Measurements from ENCODE around the gene ZNF576. TPM values are rescaled to one million over a fixed set of nuclear protein-coding genes. Genes with fewer than 3 reads are reported as not detected.
A peak's percentile ranks its signal among the peaks of the same experiment; 100 is the strongest.
"Not testable (repeated sequence)": the region's sequence is repeated elsewhere in the genome, so short reads cannot be mapped to it uniquely, and the experiment has no call there.

The ZNF576 gene
- total RNA-seq, 2 donors from 2014 or later: 19.5 to 22.3 TPM

DNA sequence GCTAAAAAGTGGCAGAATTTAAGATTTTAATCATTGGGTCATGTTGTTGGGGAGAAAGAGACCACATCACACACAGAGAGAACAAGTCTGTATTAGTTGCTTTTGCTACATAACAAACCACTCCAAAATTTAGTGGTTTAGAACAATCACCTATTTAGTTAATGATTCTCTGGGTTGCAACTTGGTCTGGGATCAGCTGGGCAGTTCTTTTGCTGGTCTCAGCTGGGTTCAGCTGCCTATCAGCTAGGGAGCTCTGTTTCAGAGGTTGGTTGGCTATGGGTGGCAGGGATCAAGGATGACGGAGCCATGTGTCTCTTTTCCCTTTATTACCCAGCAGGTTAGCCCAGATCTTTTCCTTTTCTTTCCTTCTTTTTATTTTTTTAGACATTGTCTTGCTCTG lies 11.9 kb upstream of the ZNF576 start:
- H3K4me3 Mint-ChIP-seq: no peak overlapping the region
- H3K27ac Mint-ChIP-seq: peak overlapping the region; percentile 73 to 86
- H3K36me3 Mint-ChIP-seq: peaks cover 7% of the 10 kb centered on the region
- peaks cover 15 to 28% of the 10 kb centered on the region in 2 donors for H3K4me1 Mint-ChIP-seq (ENCODE audit: low read depth in 2 of 2)
- H3K27me3 Mint-ChIP-seq: no peaks in the 10 kb centered on the region
- DNase-seq (ENCODE audit: low spot score) (no peak), ATAC-seq (no peak)
- H3K9me3 Mint-ChIP-seq: no peaks in the 10 kb centered on the region

DNA sequence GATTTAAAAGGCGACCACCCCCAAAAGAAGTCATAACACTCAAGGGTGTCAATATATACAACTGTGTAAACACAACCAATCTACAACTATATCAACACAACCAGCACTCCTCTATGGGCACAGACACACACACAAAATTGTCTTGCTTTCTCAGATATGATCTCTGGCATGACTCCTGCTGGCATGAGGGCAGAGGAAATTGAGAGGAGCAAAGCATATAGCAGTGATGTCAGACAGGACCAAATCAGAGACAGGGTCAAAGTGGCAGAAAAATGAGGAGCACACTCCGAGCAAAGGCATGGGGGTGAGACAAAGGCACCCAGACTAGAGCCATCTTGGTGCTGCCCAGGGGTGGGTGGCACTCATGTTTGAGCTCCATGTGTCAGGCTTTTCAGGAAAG lies 10.0 kb upstream of the ZNF576 start:
- ATAC-seq (no peak), DNase-seq (ENCODE audit: low spot score) (no peak)
- Mint-ChIP-seq H3K4me3 (no peak overlapping the region), H3K27me3 (no peaks in the 10 kb centered on the region), H3K36me3 (peaks cover 7% of the 10 kb centered on the region), H3K9me3 (no peaks in the 10 kb centered on the region), H3K27ac (no peak overlapping the region), H3K4me1 (ENCODE audit: low read depth in 2 of 2) (peaks cover 10 to 29% of the 10 kb centered on the region in 2 donors)

DNA sequence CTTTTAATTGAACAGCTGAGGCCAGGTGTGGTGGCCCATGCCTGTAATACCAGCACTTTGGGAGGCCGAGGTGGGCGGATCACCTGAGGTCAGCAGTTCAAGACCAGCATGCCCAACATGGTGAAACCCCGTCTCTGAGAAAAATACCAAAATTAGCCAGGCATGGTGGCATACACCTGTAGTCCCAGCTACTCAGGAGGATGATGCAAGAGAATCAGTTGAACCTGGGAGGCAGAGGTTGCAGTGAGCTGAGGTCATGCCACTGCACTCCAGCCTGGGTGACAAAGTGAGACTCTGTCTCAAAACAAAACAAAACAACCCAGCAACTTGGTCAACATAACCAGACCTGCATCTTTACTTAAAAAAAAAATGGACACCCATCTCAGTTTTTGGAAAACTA lies 9.4 kb upstream of the ZNF576 start:
- DNase-seq (ENCODE audit: low spot score); H3K27ac Mint-ChIP-seq; H3K4me3 Mint-ChIP-seq; H3K9me3 Mint-ChIP-seq; H3K36me3 Mint-ChIP-seq; H3K27me3 Mint-ChIP-seq; ATAC-seq: not testable (repeated sequence)
- H3K4me1 Mint-ChIP-seq (ENCODE audit: low read depth in 2 of 2): peaks cover 10 to 28% of the 10 kb centered on the region in 2 donors

DNA sequence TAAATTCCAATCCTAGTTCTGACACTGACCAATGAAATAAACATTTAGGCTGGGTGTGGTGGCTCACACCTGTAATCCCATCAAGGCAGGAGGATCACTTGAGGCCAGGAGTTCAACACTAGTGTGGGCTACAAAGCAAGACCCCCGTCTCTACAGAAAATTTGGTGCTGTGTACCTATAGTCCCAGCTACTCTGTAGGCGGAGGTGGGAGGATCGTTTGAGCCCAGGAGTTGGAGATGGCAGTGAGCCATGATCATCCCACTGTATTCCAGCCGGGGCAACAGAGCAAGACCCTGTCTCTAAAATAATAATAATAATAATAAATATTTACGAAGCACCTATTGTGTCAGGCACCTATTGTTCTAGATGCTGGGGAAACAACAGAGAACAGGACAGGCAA lies 7.1 kb upstream of the ZNF576 start:
- Mint-ChIP-seq H3K9me3 (no peaks in the 10 kb centered on the region), H3K27ac (peak overlapping the region; percentile 46 to 50), H3K36me3 (peaks cover 17% of the 10 kb centered on the region), H3K27me3 (no peaks in the 10 kb centered on the region), H3K4me3 (no peak overlapping the region), H3K4me1 (ENCODE audit: low read depth in 2 of 2) (peaks cover 18 to 37% of the 10 kb centered on the region in 2 donors)
- DNase-seq (ENCODE audit: low spot score): no peak
- ATAC-seq: no peak

DNA sequence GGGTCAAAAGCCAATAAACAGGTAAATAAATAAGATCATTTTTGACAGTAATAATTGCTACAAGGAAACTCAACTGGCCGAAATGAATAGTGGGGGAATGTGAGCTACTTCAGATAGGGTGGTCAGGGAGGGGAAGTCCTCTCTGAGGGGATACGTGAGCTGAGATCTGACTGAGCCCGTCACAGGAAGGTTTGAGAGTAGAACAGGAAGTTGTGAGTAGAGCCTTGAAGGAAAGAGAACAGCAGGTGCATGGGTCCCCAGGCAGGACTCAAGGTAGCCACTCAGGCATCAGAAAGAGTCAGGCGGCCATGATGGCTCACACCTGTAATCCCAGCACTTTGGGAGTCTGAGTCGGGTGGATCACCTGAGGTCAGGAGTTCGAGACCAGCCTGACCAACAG lies 6.7 kb upstream of the ZNF576 start:
- ATAC-seq: no peak
- Mint-ChIP-seq H3K27me3 (no peaks in the 10 kb centered on the region), H3K27ac (peak overlapping the region; percentile 46 to 50), H3K9me3 (no peaks in the 10 kb centered on the region), H3K4me3 (no peak overlapping the region), H3K36me3 (peaks cover 17% of the 10 kb centered on the region), H3K4me1 (ENCODE audit: low read depth in 2 of 2) (peaks cover 16 to 35% of the 10 kb centered on the region in 2 donors)
- DNase-seq (ENCODE audit: low spot score): no peak

DNA sequence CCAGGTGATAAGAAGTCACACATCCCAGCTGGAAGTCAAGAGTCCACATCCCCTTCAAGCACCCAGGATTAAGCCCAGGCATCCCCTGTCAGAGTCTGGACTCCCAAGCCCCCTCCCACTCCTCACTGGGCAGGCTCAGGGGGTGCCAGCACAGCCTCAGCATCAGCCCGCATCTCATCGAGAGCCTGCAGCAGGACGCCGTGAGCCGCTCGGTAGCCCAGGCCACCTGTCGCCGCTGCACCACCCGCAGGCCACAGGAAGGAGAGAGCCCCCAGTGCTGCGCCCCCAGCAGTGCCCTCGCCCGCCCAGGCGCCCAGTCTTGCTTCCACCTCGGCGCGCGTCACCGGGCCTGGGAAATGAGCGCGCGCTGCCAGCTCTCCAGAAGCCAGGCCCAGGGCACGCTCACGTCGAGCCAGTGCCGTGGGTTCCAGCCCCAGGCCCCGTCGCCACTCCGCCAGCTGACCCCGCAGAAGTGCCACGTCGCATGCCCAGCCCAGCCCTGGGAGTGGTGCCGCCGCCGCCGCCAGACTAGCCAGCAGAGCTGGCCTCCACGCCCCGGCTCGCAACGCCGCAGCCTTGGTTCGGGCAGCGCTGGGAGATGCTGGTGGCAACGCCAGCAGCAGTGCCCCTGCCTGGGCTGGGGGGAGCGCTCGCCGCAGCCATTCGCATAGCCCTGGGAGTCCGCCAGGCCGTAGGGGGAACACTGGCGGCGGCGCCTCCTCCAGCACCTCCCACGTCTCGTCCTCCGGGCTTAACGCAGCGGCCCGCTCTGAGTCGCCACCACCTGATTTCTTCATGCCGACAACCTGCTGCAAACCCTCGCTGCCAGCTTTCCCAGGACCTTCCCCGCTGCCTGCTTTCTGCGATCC lies 4.3 kb upstream of the ZNF576 start:
- ATAC-seq (no peak), DNase-seq (ENCODE audit: low spot score) (no peak)
- Mint-ChIP-seq H3K27me3 (no peaks in the 10 kb centered on the region), H3K36me3 (peaks cover 10% of the 10 kb centered on the region), H3K9me3 (no peaks in the 10 kb centered on the region), H3K4me3 (no peak overlapping the region), H3K27ac (no peak overlapping the region), H3K4me1 (ENCODE audit: low read depth in 2 of 2) (peaks cover 31 to 37% of the 10 kb centered on the region in 2 donors)

DNA sequence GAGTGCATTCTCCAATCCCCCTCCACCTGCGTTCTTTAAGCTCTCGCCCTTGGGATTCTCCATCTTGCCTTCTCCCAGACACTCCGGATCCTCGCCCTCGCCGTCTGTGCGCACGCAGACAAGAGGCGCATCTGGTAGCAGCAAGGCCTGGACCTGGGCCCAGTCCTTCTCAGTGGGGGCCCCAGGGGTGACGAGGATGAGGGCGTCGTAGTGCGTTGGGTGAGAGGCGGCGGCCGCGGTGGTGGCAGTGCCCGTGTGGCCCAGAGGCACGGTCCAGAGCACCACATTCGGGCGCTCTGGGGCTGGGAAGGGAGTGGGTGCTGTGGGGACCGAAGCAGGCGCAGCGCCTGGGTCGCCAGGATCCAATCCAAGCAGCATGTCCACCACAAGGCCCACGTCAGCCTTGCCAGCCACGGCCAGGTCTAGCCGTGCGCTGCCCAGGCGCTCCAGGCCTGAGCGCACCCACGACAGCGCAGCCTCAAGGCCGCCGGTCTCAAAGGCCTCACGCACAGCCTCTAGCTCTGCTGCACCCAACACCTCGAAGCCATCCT lies 3.5 kb upstream of the ZNF576 start:
- Mint-ChIP-seq H3K4me3 (peak overlapping the region; percentile 86), H3K27me3 (no peaks in the 10 kb centered on the region), H3K27ac (peak overlapping the region in 1 of 2 donors; percentile 88), H3K9me3 (no peaks in the 10 kb centered on the region), H3K4me1 (ENCODE audit: low read depth in 2 of 2) (peaks cover 38 to 44% of the 10 kb centered on the region in 2 donors), H3K36me3 (peaks cover 10% of the 10 kb centered on the region)
- DNase-seq (ENCODE audit: low spot score) (no peak), ATAC-seq (no peak)

DNA sequence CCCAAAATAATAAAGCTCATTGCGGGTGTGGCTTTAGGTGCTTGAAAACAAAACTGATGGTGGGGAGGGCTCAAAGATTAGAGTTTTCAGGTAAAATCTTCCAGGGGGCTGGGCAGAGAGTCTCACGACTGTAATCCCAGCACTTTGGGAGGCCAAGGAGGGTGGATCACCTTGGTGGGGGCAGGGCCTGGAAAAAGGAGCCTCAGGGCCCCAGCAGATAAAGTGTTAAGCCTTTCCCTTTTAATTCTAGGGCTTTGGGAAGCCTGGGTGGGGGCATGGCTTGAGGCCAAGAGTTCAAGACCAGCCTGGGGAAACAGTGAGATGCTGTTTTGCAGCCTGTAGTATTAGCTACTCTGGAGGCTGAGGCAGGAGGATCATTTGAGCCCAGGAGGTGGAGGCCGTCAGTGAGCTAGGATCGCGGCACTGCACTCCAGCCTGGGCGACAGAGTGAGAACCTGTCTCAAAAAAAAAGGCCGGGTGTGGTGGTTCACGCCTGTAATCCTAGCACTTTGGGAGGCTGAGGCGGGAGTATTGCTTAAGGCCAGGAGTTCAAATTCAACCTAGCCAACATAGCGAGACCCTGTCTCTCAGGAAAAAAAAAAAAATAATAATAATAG lies 2.2 kb upstream of the ZNF576 start:
- H3K9me3 Mint-ChIP-seq: no peaks in the 10 kb centered on the region
- ATAC-seq: no peak
- H3K4me3 Mint-ChIP-seq: peak overlapping the region; percentile 99
- peaks cover 45 to 46% of the 10 kb centered on the region in 2 donors for H3K4me1 Mint-ChIP-seq (ENCODE audit: low read depth in 2 of 2)
- H3K27me3 Mint-ChIP-seq: no peaks in the 10 kb centered on the region
- peak overlapping the region; percentile 55 to 88 for H3K27ac Mint-ChIP-seq
- DNase-seq (ENCODE audit: low spot score): no peak
- H3K36me3 Mint-ChIP-seq: peaks cover 10% of the 10 kb centered on the region

DNA sequence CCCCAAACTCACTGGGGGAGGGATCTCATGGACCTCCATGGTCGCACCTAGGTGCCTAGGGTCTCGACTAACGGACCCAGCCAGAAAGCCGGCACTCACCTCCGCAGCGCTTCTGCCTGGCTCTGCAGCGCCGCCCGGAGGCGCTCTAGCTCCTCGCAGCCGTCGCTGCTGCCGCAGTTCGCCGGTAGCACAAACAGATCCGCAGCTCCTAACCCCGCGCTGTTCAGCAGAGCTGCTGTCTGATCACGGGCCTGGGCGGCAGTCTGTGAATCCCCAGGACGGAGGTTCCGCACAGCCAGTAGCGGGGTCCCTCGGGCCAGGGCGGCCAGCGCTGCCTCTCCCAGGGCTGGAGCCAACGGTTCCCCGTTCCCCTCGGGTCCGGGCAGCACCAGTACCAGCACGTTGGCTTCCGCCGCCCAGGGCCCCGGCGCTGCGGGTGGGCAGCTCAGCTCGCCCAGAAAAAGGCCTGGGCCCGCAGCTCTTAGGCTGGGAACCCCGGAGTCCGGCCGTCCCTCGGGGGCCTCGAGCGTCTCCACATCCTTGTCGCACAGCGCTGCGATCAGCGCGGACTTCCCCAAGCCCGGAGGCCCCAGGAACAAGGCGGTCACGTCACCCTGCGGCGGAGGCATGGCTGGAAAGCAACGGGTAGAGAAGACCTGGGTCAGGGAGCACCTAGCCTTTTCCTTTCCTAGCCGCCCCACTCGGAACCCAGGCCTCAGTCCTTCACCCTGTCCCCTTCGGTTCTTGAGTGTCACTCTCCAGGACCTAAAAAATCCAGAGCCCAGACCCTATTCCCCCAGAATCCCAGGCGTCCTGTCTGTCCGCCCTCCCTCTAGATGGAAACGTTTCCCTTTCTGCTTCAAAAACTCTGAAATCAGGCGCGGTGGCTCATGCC lies 1.4 kb upstream of the ZNF576 start:
- Mint-ChIP-seq H3K27ac (peak overlapping the region; percentile 99 to 100), H3K9me3 (no peaks in the 10 kb centered on the region), H3K36me3 (peaks cover 10% of the 10 kb centered on the region), H3K27me3 (no peaks in the 10 kb centered on the region), H3K4me1 (ENCODE audit: low read depth in 2 of 2) (peaks cover 40 to 41% of the 10 kb centered on the region in 2 donors), H3K4me3 (peak overlapping the region; percentile 99)
- ATAC-seq (peak; percentile 55 to 66), DNase-seq (ENCODE audit: low spot score) (peak; percentile 82)

DNA sequence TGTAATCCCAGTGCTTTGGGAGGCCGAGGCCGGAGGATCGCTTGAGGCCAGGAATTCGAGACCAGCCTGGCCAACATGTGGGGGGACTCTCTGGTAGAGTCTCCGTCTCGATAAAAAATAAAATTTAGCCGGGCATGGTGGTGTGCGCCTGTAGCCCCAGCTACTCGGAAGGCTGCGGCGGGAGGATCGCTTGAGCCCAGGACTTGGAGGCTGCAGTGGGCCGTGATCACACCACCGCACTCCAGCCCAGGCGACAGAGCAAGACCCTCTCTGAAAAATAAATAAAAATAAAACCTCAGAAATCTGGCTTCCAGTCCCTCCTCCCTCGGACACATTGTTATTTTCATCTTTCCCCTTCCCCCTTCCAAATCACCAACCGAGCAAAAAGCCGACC lies 793 bp upstream of the ZNF576 start:
- Mint-ChIP-seq H3K4me1 (ENCODE audit: low read depth in 2 of 2) (peaks cover 37 to 40% of the 10 kb centered on the region in 2 donors), H3K27me3 (no peaks in the 10 kb centered on the region), H3K4me3 (peak overlapping the region; percentile 99), H3K27ac (peak overlapping the region; percentile 99 to 100), H3K9me3 (no peaks in the 10 kb centered on the region), H3K36me3 (peaks cover 10% of the 10 kb centered on the region)
- no peak for DNase-seq (ENCODE audit: low spot score)
- no peak for ATAC-seq

DNA sequence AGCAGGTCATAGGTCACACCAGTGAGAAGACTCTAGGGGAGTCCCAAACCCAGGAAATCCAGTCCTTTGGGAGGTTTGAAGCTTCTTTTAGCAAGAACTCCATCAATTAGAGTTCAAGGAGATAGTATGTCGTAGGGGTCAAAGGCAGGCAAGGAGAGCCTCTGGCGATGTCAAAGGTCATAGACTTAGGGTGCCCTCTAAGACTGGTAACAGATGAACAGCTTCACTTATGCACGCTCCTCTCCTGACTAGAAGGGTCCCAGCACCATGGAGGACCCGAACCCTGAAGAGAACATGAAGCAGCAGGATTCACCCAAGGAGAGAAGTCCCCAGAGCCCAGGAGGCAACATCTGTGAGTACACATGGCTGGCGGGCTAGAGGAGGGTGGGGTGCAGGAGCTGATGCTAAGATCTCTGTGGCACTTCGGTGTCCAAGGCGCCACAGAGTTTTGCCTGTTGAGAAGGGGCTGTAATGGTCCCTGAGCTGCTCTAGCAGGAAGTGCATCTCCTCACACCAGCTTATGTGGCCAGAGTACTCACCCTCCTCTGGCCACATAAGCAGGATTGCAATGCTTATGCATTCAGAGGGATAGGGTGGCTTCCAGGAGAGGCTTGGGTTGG lies 557 bp downstream of the ZNF576 start:
- peaks cover 10% of the 10 kb centered on the region for H3K36me3 Mint-ChIP-seq
- H3K4me1 Mint-ChIP-seq (ENCODE audit: low read depth in 2 of 2): peaks cover 34 to 40% of the 10 kb centered on the region in 2 donors
- no peaks in the 10 kb centered on the region for H3K9me3 Mint-ChIP-seq
- peak overlapping the region; percentile 99 to 100 for H3K27ac Mint-ChIP-seq
- no peaks in the 10 kb centered on the region for H3K27me3 Mint-ChIP-seq
- ATAC-seq (no peak), DNase-seq (ENCODE audit: low spot score) (no peak)
- H3K4me3 Mint-ChIP-seq: peak overlapping the region; percentile 99

DNA sequence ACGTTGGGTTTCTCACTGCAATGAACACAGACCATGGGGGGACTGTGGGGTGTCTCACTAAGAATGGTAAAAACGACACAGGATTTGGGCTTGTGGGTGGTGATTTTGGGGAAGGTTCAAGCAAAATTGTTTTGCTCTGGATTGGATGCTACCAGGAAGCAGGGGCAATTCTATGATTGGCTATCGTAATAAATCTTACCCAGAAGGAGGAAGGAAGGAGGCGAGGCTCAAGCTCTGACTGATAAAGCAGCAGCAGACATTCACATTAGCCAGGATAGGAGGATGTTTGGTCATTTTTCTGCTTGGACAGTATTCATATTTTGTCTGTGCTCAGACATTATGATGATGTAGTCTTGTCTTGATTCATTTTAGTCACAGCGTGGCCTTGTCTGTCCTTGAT lies 1.5 kb downstream of the ZNF576 start:
- Mint-ChIP-seq H3K36me3 (peaks cover 6% of the 10 kb centered on the region), H3K27me3 (no peaks in the 10 kb centered on the region), H3K4me3 (peak overlapping the region; percentile 99), H3K27ac (peak overlapping the region; percentile 99 to 100), H3K9me3 (no peaks in the 10 kb centered on the region), H3K4me1 (ENCODE audit: low read depth in 2 of 2) (peaks cover 31 to 40% of the 10 kb centered on the region in 2 donors)
- no peak for DNase-seq (ENCODE audit: low spot score)
- no peak for ATAC-seq
